SK-N-SH treated with all-trans-retinoic acid at 6 μM for 48 hours (cell line): ENCODE measurements around the gene SCAF4.

ENCODE experiments used
- BACH2 ChIP-seq: fragments of 250-450 bp; sonication (Bioruptor Pico); IDR thresholded peaks from 2 replicates; pipeline ENCODE4 v1.9.0; 2021; ENCODE audit warnings: mild to moderate bottlenecking, borderline replicate concordance
- ISL1 ChIP-seq: fragments of 250-450 bp; sonication (Bioruptor Pico); IDR thresholded peaks from 2 replicates; pipeline ENCODE4 v2.1.2; 2022; ENCODE audit warnings: mild to moderate bottlenecking, moderate library complexity
- PPARA ChIP-seq: fragments of 250-450 bp; sonication (Bioruptor Pico); IDR thresholded peaks from 2 replicates; pipeline ENCODE4 v1.5.0; 2020; ENCODE audit warnings: mild to moderate bottlenecking, borderline replicate concordance
- RARB ChIP-seq: fragments of 250-450 bp; sonication (Bioruptor Pico); IDR thresholded peaks from 2 replicates; pipeline ENCODE4 v1.8.0; 2021; ENCODE audit warnings: mild to moderate bottlenecking, moderate library complexity
- SNAI2 ChIP-seq: fragments of 250-450 bp; sonication (Bioruptor Pico); IDR thresholded peaks from 2 replicates; pipeline ENCODE4 v1.5.0; 2020; ENCODE audit warnings: mild to moderate bottlenecking, moderate library complexity
- TCF4 ChIP-seq: fragments of 250-450 bp; sonication (Bioruptor Pico); IDR thresholded peaks from 2 replicates; pipeline ENCODE4 v1.8.0; 2021; ENCODE audit warnings: mild to moderate bottlenecking, moderate library complexity, borderline replicate concordance
- ZFP3 ChIP-seq: fragments of 250-450 bp; sonication (Bioruptor Pico); IDR thresholded peaks from 2 replicates; pipeline ENCODE4 v1.5.0; 2020; ENCODE audit warnings: mild to moderate bottlenecking, moderate library complexity
- ZFP30 ChIP-seq: fragments of 450-650 bp; formaldehyde crosslinking; IDR thresholded peaks from 2 replicates; pipeline ENCODE4 v1.5.0; 2022; ENCODE audit warnings: mild to moderate bottlenecking, moderate library complexity
- ZNF70 ChIP-seq: fragments of 450-650 bp; formaldehyde crosslinking; IDR thresholded peaks from 2 replicates; pipeline ENCODE4 v1.5.0; 2020; ENCODE audit warnings: mild to moderate bottlenecking, moderate library complexity
- TF ChIP-seq, protein P1 (sequence below): fragments of 250-450 bp; sonication (Bioruptor Pico); IDR thresholded peaks from 2 replicates; pipeline ENCODE4 v1.8.0; 2020; ENCODE audit warnings: mild to moderate bottlenecking, moderate library complexity, borderline replicate concordance
- TF ChIP-seq, protein P2 (sequence below): fragments of 250-450 bp; sonication (Bioruptor Pico); IDR thresholded peaks from 2 replicates; pipeline ENCODE4 v1.5.1; 2020; ENCODE audit warnings: low read depth, mild to moderate bottlenecking, moderate library complexity
- TF ChIP-seq, protein P3 (sequence below): fragments of 250-450 bp; sonication (Bioruptor Pico); IDR thresholded peaks from 2 replicates; pipeline ENCODE4 v1.5.0; 2020; ENCODE audit warnings: mild to moderate bottlenecking, moderate library complexity

DNA sequence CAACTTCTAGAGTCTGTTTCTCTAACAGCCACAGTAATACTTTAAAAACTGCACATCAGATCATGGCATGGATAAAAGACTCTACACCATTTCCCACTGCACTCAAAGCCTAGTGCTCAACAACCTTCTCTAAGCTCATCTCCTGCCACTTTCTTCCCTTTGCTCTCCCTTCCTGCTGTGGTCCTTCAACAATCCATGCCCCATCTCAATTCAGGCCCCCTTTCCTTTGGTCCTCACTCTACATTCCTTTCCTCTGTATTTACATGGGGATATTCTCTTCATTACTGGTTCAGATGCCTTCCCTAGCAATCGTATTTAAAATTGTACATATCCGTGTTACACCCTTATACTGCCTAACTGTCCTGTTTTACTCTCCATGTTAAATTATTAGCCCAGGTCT lies 53.4 kb downstream of the SCAF4 start:
- no peak for TF ChIP-seq BACH2
- TF ChIP-seq, protein P1, sequence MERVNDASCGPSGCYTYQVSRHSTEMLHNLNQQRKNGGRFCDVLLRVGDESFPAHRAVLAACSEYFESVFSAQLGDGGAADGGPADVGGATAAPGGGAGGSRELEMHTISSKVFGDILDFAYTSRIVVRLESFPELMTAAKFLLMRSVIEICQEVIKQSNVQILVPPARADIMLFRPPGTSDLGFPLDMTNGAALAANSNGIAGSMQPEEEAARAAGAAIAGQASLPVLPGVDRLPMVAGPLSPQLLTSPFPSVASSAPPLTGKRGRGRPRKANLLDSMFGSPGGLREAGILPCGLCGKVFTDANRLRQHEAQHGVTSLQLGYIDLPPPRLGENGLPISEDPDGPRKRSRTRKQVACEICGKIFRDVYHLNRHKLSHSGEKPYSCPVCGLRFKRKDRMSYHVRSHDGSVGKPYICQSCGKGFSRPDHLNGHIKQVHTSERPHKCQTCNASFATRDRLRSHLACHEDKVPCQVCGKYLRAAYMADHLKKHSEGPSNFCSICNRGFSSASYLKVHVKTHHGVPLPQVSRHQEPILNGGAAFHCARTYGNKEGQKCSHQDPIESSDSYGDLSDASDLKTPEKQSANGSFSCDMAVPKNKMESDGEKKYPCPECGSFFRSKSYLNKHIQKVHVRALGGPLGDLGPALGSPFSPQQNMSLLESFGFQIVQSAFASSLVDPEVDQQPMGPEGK (CRISPR knock-in tag): no peak
- no peak for TF ChIP-seq ZFP30 (CRISPR knock-in tag)
- TF ChIP-seq RARB (CRISPR knock-in tag): no peak
- TF ChIP-seq, protein P2, sequence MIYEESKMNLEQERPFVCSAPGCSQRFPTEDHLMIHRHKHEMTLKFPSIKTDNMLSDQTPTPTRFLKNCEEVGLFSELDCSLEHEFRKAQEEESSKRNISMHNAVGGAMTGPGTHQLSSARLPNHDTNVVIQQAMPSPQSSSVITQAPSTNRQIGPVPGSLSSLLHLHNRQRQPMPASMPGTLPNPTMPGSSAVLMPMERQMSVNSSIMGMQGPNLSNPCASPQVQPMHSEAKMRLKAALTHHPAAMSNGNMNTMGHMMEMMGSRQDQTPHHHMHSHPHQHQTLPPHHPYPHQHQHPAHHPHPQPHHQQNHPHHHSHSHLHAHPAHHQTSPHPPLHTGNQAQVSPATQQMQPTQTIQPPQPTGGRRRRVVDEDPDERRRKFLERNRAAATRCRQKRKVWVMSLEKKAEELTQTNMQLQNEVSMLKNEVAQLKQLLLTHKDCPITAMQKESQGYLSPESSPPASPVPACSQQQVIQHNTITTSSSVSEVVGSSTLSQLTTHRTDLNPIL: no peak
- TF ChIP-seq PPARA (CRISPR knock-in tag): no peak
- no peak for TF ChIP-seq ISL1 (CRISPR knock-in tag)
- no peak for TF ChIP-seq TCF4
- TF ChIP-seq, protein P3, sequence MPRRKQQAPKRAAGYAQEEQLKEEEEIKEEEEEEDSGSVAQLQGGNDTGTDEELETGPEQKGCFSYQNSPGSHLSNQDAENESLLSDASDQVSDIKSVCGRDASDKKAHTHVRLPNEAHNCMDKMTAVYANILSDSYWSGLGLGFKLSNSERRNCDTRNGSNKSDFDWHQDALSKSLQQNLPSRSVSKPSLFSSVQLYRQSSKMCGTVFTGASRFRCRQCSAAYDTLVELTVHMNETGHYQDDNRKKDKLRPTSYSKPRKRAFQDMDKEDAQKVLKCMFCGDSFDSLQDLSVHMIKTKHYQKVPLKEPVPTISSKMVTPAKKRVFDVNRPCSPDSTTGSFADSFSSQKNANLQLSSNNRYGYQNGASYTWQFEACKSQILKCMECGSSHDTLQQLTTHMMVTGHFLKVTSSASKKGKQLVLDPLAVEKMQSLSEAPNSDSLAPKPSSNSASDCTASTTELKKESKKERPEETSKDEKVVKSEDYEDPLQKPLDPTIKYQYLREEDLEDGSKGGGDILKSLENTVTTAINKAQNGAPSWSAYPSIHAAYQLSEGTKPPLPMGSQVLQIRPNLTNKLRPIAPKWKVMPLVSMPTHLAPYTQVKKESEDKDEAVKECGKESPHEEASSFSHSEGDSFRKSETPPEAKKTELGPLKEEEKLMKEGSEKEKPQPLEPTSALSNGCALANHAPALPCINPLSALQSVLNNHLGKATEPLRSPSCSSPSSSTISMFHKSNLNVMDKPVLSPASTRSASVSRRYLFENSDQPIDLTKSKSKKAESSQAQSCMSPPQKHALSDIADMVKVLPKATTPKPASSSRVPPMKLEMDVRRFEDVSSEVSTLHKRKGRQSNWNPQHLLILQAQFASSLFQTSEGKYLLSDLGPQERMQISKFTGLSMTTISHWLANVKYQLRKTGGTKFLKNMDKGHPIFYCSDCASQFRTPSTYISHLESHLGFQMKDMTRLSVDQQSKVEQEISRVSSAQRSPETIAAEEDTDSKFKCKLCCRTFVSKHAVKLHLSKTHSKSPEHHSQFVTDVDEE (CRISPR knock-in tag): no peak
- no peak for TF ChIP-seq ZFP3 (CRISPR knock-in tag)
- TF ChIP-seq SNAI2 (CRISPR knock-in tag): no peak
- no peak for TF ChIP-seq ZNF70 (CRISPR knock-in tag)
